Suppressor macrophage (primary cell): ENCODE measurements around the gene SLC28A1.

Experiments used
- DNase-seq, 4 experiments: peaks; one replicate each; pipeline ENCODE4 v3.0.0-alpha.2; 2020 to 2022
- total RNA-seq, 17 experiments: gene quantifications; one replicate each; lab custom pipeline; 2026; ENCODE audit warnings: mixed read lengths in 6 of 17, inconsistent platforms in 3 of 17; lab: John Stamatoyannopoulos, UW

Gene SLC28A1, protein sequence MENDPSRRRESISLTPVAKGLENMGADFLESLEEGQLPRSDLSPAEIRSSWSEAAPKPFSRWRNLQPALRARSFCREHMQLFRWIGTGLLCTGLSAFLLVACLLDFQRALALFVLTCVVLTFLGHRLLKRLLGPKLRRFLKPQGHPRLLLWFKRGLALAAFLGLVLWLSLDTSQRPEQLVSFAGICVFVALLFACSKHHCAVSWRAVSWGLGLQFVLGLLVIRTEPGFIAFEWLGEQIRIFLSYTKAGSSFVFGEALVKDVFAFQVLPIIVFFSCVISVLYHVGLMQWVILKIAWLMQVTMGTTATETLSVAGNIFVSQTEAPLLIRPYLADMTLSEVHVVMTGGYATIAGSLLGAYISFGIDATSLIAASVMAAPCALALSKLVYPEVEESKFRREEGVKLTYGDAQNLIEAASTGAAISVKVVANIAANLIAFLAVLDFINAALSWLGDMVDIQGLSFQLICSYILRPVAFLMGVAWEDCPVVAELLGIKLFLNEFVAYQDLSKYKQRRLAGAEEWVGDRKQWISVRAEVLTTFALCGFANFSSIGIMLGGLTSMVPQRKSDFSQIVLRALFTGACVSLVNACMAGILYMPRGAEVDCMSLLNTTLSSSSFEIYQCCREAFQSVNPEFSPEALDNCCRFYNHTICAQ
- total RNA-seq, result 0 to 3.1 (median 0) reads per million in 17 experiments

DNA sequence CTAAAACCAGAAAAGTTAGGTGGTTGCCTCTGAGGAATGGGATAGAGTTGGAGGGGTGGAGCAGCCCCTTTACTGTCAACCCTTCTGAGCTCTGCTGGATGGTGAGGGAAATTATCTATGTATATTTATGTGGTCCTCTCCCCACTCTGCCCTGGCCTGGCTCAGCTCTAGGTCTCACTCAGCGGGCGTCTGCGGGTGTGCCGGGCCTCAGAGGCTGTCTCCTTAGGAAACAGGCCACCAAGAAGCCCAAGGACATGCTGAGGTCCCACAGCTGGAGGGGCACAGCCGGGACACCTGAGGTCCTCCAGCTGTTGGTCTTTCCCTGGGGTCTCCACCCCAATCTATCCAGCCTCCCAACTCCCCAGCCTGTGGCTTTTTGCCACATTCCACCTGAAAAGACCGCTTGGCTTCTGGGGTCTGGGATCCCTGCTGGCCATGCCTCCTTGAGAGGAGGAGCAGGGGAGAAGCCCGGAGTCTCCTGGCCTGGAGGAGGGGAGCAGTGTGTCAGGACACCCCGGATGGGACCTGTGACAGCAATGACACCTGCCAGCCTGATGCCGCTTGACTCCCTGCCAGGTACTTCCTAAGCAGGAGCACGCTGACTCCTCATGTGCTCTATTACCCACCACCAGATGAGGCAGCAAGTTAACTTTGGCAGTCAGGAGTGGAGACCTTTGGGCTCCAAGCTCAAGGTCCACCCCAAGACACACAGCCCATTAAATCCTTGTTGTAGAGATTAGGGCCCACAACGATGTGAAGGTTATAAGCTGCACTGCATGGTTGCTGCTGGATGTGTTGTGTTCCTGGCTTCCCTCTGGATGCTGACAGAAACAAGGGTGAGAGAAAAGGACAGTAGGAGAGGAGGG lies at the start of gene SLC28A1:
Gene SLC28A1, plus strand, starts transcription at position 747 of the 866 bp plus-strand sequence. CDS start 3,099 bp downstream, outside the sequence.
- no peak for DNase-seq

DNA sequence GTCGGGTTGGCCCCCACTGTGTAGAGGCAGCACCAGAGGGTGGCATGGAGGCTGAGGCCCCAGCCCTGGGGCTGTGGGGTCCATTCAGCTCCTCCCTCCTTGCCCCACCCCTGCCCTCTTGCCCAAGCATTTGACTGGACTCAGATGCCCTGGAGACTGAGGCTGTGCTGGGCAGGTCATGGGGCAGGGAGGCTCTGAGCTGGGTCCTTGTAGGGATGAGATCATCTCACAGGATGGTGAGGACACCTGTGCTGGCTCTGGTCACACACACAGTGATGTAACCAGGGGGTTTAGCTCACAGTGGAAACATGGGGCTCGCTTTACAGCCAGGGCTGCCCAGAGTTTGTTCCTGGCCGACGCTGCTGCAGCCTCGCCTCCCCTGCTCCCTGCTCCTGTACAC lies 49.5 kb upstream of the SLC28A1 start:
- DNase-seq, result peak in 3 of 4 experiments; percentile 31 to 54 (median 39)

DNA sequence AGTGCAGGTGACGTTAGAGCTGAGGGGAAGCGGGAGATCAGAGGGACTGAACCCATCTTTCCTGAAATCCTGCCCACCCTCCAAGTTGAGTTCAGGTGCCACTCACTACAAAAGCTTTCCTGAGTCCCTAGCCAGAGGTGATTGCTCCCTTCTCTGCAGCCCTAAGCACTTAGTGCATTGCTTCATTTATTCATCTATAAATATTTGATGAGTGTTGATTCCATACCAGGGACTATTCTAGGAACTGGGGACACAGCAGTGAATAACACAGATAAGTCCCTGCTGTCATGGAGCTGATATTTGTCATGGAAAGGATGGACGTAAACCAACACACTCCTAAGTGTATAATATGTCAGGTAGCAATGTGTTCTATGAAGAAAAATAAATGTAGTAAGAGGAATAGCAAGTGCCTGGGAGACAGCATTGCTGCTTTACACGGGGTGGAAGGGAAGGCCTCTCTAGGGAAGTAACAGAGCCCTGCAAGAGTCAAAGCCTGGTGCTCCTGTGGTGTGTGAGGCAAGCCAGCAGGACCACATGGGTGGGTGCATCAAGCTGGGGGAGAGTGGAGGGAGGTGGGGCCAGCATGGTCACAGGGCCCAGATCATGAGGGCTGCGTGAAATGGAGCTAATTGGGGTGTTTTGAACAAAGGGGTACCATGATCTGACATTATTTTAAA lies 48.7 kb upstream of the SLC28A1 start:
- peak; percentile 62 to 83 (median 74) for DNase-seq

GRCh38 chr15:84836844-84837243 lies 47.6 kb upstream of the SLC28A1 start:
- DNase-seq, result peak; percentile 74 to 91 (median 84)

DNA sequence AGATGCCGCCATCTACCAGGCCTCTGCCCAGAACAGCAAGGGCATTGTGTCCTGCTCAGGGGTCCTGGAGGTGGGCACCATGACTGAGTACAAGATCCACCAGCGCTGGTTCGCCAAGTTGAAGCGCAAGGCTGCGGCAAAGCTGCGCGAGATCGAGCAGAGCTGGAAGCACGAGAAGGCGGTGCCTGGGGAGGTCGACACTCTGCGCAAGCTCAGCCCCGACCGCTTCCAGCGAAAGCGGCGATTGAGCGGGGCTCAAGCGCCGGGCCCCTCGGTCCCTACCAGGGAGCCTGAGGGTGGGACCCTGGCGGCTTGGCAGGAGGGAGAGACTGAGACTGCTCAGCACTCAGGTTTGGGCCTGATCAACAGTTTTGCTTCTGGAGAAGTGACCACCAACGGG lies 44.7 kb upstream of the SLC28A1 start:
- DNase-seq, result no peak

DNA sequence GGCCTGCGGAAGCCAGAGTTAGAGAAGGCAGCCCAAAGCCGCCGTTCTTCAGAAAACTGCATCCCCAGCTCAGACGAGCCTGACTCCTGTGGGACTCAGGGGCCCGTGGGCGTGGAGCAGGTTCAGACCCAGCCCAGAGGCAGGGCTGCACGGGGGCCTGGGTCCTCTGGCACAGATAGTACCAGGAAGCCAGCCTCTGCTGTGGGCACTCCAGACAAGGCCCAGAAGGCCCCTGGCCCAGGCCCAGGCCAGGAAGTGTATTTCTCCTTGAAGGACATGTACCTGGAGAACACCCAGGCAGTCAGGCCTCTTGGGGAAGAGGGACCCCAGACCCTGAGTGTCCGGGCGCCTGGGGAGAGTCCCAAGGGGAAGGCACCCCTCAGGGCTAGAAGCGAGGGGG lies 44.2 kb upstream of the SLC28A1 start:
- no peak for DNase-seq

DNA sequence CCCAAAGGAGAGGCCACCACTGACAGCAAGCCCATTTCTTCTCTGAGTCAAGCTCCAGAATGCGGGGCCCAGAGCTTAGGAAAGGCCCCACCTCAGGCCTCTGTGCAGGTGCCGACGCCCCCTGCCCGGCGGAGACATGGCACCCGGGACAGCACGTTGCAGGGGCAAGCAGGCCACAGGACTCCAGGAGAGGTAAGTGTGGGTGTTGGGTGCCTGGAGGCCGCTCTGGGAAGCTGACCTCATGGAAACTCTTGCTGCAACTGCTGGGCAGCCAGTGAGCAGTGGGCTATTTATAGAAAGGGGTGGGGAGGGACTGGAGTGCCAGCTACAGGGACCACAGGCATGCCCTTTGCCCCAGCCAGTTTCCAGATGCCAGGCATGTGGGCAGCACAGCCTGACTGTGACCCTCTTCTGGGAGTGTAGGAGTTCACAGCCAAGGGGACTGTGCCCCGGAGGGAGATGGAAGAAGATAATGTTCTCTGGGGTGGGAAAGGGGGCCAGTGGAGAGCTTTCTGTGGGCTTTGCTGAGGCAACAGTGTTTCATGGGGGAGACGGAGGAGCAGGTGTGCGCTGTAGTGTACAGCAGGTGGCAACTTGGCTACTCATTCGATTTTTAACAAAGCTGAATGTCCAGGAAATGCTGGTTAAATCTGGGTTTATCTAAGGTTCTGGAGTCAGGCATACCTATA lies 43.6 kb upstream of the SLC28A1 start:
- DNase-seq, result peak; percentile 85 to 93 (median 91)

DNA sequence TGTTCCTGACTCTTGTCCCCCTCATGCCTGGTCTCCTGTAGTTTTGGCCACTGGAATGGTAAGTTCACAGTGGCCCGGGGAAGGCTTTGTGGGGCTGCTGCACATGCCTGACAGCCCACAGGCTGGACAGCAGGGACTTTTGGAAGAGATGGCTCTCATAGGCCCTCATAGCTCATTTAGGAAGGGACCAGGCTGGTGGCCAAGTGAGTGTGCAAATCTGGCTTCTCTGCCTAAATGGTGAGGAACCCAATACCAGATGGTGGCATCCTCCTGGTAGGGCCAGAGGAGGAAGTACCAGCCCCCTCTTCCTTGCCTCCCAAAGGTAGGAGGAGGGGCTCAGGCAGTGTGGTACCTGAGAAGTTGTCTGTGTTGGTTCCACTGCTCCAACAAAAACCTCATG lies 41.7 kb upstream of the SLC28A1 start:
- no peak for DNase-seq

- no peak for DNase-seq
Observed at GRCh38 chr15:84844964-84845363, 39.5 kb upstream of the SLC28A1 start.

DNA sequence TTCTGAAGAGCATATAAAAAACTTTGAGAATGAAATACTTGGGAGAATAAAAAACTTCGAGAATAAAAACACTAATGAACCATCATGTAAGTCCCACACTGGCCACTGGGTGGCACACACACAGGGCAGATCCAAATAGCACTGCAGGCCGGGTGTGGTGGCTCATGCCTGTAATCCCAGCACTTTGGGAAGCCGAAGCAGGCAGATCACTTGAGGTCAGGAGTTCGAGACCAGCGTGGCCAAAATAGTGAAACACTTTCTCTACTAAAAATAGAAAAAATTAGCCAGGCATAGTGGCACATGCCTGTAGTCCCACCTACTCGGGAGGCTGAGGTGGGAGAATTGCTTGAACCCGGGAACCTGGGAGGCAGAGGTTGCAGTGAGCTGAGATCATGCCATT lies 38.8 kb upstream of the SLC28A1 start:
- DNase-seq, result peak; percentile 56 to 79 (median 66)

DNA sequence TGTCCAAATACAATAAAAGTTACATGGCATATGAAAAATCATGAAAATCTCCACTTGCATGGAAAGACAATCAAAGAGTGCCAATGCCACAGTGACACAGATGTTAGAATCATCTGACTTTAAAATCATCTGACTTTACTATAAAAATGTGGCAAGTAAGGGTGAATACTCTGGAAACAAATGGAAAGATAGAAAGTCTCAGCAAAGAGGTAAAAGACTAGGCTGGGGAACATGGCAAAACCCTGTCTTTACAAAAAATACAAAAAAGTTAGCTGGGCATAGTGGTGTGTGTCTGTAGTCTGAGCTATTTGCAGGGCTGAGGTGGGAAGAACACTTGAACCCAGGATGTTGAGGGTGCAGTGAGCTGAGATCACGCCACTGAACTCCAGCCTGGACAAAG lies 38.2 kb upstream of the SLC28A1 start:
- DNase-seq, result no peak

DNA sequence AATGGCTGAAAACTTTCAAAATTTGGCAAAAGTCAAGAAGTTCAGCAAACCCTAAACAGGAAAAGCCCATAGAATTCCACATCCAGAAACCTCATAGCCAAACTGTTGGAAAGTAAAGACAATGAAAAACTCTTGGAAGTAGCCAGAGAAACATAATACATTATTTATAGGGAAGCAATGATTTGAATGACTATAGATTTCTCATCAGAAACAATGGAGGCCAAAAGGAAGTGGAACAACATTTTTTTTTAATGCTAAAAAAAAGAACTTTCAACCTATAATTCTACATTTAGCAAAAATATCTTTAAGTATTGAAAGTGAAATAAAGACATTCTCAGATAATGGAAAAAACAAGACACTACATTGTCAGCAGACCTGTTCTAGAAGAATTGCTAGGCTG lies 37.1 kb upstream of the SLC28A1 start:
- DNase-seq, result no peak

DNA sequence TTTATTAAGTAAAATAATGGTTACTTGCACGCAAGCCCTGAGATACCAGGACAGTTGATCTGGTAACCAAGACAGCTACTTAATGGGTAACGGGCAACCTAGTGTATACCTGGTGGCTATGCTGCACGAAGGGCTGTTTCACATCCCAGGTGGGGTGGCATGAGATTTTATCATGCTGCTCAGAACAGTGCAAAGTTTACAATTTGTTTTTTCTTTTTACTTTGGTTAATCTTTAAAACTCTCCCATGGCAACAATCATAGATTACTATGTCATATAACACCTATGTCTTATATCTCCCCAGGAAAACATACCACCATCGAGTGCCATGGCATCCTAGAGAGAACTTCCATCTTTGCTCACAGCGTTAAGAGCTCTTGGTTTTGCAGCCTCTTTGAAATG lies 32.2 kb upstream of the SLC28A1 start:
- no peak for DNase-seq

DNA sequence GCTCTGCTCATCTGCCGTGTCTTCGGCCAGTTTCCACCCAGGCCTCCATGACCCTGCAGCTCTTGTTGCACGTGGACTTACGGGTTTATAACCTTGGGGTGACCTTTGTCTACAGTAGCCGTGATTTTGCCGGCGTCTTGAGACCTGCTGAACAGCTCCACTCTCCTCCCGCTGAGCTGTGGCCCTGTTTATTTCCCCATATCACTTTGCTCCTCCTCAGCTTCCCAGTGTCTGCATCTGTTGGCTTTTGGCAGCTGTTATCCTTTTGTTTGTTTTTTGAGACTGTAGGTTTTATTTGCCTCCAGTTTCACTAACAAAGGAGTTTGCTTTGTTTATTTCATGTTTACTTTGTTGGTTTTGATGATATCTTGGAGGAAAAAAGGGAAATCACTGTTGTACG lies 29.3 kb upstream of the SLC28A1 start:
- no peak for DNase-seq

DNA sequence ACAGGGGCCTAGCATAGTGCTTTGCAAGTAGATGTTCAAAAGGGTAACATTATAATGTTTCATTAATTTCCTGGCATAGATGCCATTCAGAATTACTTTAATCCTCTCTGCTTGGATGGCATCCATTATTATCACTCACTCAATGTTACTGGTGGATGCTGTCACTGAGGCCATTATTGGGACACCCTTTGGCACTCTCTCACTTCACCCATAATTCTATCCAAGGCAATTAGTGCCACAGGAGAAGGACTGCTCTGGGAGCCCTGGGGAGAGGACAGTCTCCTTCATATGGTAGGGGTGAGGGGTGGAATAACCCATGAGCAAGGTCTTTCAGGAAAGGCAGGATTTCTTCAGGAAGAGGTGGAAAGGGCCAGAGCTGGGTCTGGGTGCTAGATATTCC lies 28.7 kb upstream of the SLC28A1 start:
- DNase-seq, result no peak

DNA sequence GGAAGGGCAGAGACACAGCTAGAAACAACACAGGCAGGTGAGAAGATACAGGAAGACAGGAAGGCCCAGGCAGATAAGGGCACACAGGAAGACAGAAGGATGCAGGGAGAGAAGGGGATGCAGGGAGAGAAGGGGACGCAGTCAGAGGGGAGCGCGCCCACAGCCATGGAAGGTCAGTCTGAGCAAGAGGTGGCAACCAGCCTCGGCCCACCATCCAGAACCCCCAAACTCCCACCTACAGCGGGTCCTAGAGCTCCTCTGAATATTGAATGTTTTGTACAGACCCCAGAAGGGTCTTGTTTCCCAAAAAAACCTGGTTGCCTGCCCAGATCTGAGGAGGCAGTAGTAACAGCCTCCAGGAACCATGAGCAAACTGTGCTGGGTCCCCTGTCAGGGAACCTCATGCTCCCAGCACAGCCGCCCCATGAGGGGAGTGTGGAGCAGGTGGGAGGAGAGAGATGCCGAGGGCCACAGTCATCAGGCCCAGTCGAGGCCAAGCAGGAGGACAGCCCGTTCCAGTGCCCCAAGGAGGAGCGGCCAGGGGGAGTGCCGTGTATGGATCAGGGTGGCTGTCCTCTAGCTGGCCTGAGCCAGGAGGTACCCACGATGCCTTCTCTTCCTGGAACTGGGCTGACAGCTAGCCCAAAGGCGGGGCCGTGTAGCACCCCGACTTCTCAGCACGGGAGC lies 27.6 kb upstream of the SLC28A1 start:
- DNase-seq, result no peak

- no peak for DNase-seq
Observed at GRCh38 chr15:84857418-84858004, 27.0 kb upstream of the SLC28A1 start.

DNA sequence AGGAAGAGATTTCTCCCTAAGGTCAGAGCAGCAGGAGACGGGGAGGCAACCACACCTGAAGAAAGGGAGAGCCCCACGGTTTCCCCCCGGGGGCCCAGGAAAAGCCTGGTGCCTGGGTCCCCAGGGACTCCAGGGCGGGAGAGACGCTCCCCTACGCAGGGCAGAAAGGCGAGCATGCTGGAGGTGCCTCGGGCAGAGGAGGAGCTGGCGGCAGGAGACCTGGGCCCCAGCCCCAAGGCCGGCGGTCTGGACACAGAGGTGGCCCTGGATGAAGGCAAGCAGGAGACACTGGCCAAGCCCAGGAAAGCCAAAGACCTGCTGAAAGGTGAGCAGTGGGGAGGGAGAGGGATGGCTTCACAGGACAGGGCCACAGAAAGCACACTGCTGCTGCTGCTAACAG lies 26.2 kb upstream of the SLC28A1 start:
- DNase-seq, result no peak

DNA sequence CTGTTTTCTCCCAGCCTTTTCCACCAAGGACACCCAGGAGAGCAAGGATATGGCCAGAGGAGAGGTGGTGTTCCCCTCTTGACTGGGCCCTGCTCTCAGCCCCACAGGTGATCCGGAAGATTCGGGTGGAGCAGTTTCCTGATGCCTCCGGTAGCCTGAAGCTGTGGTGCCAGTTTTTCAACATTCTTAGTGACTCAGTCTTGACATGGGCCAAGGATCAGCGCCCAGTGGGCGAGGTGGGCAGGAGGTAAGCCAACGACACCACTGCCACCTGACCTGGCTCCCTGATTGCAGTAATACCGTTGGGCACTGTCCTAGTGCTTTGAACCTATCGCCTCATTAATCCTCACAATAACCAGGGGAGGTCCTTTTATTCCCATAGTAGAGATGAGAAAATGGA lies 25.3 kb upstream of the SLC28A1 start:
- no peak for DNase-seq

DNA sequence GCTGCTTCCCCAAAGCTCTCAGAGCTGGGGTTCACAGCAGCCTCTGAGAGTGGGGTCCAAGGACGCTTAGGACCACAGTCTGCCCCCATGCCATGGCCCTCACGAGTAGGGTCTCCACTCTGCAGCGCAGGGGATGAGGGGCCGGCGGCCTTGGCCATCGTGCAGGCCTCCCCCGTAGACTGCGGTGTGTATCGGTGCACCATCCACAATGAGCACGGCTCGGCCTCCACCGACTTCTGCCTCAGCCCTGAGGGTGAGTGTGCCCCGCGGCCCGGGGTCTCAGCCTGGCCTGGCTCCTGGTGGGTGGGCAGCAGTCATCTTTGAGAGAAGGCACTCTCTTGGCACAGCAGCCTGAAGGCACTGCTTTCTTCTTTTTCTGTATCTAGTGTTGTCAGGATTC lies 24.8 kb upstream of the SLC28A1 start:
- no peak for DNase-seq

GRCh38 chr15:84861781-84862180 lies 22.7 kb upstream of the SLC28A1 start:
- no peak for DNase-seq
